Measurements from ENCODE around the gene CUEDC2.

CUEDC2 gene

DNA sequence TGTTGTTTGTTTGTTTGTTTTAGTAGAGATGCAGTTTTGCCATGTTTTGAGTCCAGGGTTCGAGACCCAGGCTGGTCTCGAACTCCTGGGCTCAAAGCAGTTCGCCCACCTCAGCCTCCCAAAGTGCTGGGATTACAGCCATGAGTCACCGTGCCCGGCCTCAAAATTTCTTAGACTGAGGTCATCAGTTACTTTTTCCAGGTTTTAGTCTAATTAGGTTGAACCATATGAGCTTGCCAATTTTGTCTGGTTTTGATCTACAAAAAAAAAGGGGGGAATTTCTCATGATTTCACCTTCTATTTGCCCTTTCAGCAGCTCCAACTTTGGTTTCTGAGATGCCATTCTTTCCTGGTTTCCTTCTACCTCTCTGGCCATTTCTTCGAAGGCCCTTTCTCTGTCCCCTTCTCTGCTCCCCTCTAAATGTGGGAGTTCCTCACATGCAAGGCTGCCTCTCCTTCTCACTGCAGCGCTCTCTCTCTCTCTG is 5.5 kb downstream of the CUEDC2 start:
- Histone ChIP-seq H3K4me3 (ENCODE audit: low read length) (no peak overlapping the region), H3K27me3 (ENCODE audit: low read depth, low read length) (no peaks in the 10 kb centered on the region), H3K79me2 (ENCODE audit: low read length) (peaks cover 14% of the 10 kb centered on the region), H4K20me1 (ENCODE audit: insufficient read depth, low read length) (no peaks in the 10 kb centered on the region), H3K4me1 (ENCODE audit: low read length) (peaks cover 32% of the 10 kb centered on the region), H3K4me2 (ENCODE audit: low read length) (peak overlapping the region; percentile 49; the same call in 1 of the 2 replicates), H2AFZ (ENCODE audit: low read depth, low read length) (no peak overlapping the region), H3K36me3 (replicated peaks; ENCODE audit: low read depth, low read length) (no peaks in the 10 kb centered on the region), H3K9ac (ENCODE audit: low read length) (no peak overlapping the region), H3K27ac (ENCODE audit: low read length) (no peak overlapping the region), H3K9me3 (ENCODE audit: insufficient read depth, low read length) (no peaks in the 10 kb centered on the region)
- no peak for TF ChIP-seq EZH2phosphoT487 (IDR thresholded peaks at IDR 0.05; ENCODE audit: low read depth)
- TF ChIP-seq, protein P1, sequence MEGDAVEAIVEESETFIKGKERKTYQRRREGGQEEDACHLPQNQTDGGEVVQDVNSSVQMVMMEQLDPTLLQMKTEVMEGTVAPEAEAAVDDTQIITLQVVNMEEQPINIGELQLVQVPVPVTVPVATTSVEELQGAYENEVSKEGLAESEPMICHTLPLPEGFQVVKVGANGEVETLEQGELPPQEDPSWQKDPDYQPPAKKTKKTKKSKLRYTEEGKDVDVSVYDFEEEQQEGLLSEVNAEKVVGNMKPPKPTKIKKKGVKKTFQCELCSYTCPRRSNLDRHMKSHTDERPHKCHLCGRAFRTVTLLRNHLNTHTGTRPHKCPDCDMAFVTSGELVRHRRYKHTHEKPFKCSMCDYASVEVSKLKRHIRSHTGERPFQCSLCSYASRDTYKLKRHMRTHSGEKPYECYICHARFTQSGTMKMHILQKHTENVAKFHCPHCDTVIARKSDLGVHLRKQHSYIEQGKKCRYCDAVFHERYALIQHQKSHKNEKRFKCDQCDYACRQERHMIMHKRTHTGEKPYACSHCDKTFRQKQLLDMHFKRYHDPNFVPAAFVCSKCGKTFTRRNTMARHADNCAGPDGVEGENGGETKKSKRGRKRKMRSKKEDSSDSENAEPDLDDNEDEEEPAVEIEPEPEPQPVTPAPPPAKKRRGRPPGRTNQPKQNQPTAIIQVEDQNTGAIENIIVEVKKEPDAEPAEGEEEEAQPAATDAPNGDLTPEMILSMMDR (IDR thresholded peaks at IDR 0.05; ENCODE audit: low read depth, low read length) = no peak

DNA sequence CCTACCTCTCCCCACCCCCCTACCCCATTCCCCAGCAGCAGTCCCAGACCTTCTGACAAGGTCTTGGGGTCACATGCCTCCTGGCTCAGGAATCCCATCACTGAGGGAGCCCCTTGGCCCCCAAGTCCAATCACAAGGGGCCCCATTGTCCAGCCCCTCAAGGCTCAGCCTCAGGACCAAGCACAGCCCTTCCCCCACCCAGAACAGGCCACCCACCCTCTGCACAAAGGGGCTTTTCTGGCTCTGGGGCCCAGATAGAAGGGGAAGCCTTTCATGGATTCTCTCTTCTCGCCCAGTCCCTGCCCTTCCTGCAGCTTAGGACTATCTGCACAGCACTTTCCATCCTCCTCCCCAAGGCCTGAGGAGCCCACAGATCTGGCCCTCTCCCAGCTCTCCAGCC is 6.9 kb downstream of the CUEDC2 start:
- no peak overlapping the region for H3K4me3 ChIP-seq (ENCODE audit: low read length)
- H4K20me1 ChIP-seq (ENCODE audit: insufficient read depth, low read length) = no peaks in the 10 kb centered on the region
- no peak overlapping the region for H3K9ac ChIP-seq (ENCODE audit: low read length)
- no peak for TF ChIP-seq EZH2phosphoT487 (IDR thresholded peaks at IDR 0.05; ENCODE audit: low read depth)
- TF ChIP-seq, protein P1 (IDR thresholded peaks at IDR 0.05; ENCODE audit: low read depth, low read length) = no peak
- no peaks in the 10 kb centered on the region for H3K9me3 ChIP-seq (ENCODE audit: insufficient read depth, low read length)
- H3K4me2 ChIP-seq (ENCODE audit: low read length) = no peak overlapping the region
- no peaks in the 10 kb centered on the region for H3K27me3 ChIP-seq (ENCODE audit: low read depth, low read length)
- peaks cover 4% of the 10 kb centered on the region; the same call in 1 of the 2 replicates for H3K79me2 ChIP-seq (ENCODE audit: low read length)
- H3K27ac ChIP-seq (ENCODE audit: low read length) = no peak overlapping the region
- H3K36me3 ChIP-seq (replicated peaks; ENCODE audit: low read depth, low read length) = no peaks in the 10 kb centered on the region
- no peak overlapping the region for H2AFZ ChIP-seq (ENCODE audit: low read depth, low read length)
- peaks cover 27% of the 10 kb centered on the region for H3K4me1 ChIP-seq (ENCODE audit: low read length)

DNA sequence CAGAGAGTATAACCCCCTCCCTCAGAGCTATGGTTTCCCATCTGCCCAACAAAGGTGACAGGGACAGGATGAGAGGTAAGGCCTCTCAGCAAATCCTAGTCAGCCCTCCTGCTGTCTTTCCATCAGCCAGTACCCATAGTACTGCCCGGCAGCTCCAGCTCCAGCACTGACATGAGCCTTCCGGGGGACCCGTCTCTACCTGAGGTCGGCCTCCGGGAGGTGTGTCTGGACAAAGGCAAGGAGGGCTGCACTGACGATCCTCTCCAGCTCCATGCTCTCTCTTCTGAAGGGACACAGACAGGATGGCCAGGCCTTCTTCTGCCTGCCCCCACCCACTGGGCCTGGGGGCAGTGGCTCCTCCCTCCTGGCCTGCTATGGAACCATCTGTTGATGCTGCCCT is 7.5 kb downstream of the CUEDC2 start:
- H3K27ac ChIP-seq (ENCODE audit: low read length) = no peak overlapping the region
- no peak for TF ChIP-seq EZH2phosphoT487 (IDR thresholded peaks at IDR 0.05; ENCODE audit: low read depth)
- TF ChIP-seq, protein P1 (IDR thresholded peaks at IDR 0.05; ENCODE audit: low read depth, low read length) = no peak
- H3K9ac ChIP-seq (ENCODE audit: low read length) = no peak overlapping the region
- H3K27me3 ChIP-seq (ENCODE audit: low read depth, low read length) = no peaks in the 10 kb centered on the region
- no peaks in the 10 kb centered on the region for H3K36me3 ChIP-seq (replicated peaks; ENCODE audit: low read depth, low read length)
- H3K4me3 ChIP-seq (ENCODE audit: low read length) = no peak overlapping the region
- H4K20me1 ChIP-seq (ENCODE audit: insufficient read depth, low read length) = no peaks in the 10 kb centered on the region
- no peaks in the 10 kb centered on the region for H3K9me3 ChIP-seq (ENCODE audit: insufficient read depth, low read length)
- no peak overlapping the region for H3K4me2 ChIP-seq (ENCODE audit: low read length)
- H2AFZ ChIP-seq (ENCODE audit: low read depth, low read length) = no peak overlapping the region
- H3K4me1 ChIP-seq (ENCODE audit: low read length) = peaks cover 28% of the 10 kb centered on the region
- peaks cover 4% of the 10 kb centered on the region; the same call in 1 of the 2 replicates for H3K79me2 ChIP-seq (ENCODE audit: low read length)

DNA sequence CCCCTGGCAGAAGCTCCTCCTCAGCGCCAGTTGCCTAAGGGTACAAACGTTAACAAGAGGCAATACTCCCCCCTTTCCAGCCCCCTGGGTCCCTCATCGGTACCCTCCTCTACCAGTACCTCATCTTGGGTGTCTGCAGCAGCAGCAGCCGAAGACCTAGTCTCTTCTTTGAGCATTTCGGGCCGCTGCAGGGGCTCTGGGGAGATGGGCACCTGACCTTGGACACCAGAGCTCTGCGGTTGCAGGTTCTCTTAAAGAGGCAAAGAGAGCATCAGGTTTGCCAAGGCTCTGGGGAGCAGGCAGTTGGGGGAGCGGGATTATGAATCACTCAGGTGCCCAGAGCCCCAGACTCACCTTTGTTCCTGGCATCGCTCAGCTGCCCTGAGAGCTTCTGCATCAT is 8.2 kb downstream of the CUEDC2 start:
- Histone ChIP-seq H3K9me3 (ENCODE audit: insufficient read depth, low read length) (no peaks in the 10 kb centered on the region), H3K4me2 (ENCODE audit: low read length) (no peak overlapping the region), H2AFZ (ENCODE audit: low read depth, low read length) (no peak overlapping the region), H3K27ac (ENCODE audit: low read length) (no peak overlapping the region), H3K79me2 (ENCODE audit: low read length) (peaks cover 4% of the 10 kb centered on the region; the same call in 1 of the 2 replicates), H3K36me3 (replicated peaks; ENCODE audit: low read depth, low read length) (no peaks in the 10 kb centered on the region), H3K9ac (ENCODE audit: low read length) (no peak overlapping the region), H3K27me3 (ENCODE audit: low read depth, low read length) (no peaks in the 10 kb centered on the region), H3K4me1 (ENCODE audit: low read length) (peaks cover 30% of the 10 kb centered on the region), H3K4me3 (ENCODE audit: low read length) (no peak overlapping the region), H4K20me1 (ENCODE audit: insufficient read depth, low read length) (no peaks in the 10 kb centered on the region)
- no peak for TF ChIP-seq EZH2phosphoT487 (IDR thresholded peaks at IDR 0.05; ENCODE audit: low read depth)
- TF ChIP-seq, protein P1 (IDR thresholded peaks at IDR 0.05; ENCODE audit: low read depth, low read length) = no peak

Measured in OCI-LY3 (cell line).